Measurements from ENCODE around the gene DPP4. TPM values are rescaled to one million over a fixed set of nuclear protein-coding genes. Genes with fewer than 3 reads are reported as not detected.

DPP4 gene
- total and polyA plus RNA-seq, 3 donors from 2014 or later: 1.2 to 6.3 (median 1.7) TPM

GRCh38 chr2:162028511-162028910, 45.5 kb downstream of the DPP4 start:
- intact Hi-C loops (cut with DNase I; ENCODE audit: low total_unique reads): no loop called here
- TF ChIP-seq CTCF (IDR thresholded peaks at IDR 0.05) (no peak), POLR2A (IDR thresholded peaks at IDR 0.05) (no peak)
- Histone ChIP-seq H3K4me3 (no peak overlapping the region), H3K9me3 (no peaks in the 10 kb centered on the region), H3K4me1 (no peaks in the 10 kb centered on the region), H3K27ac (no peak overlapping the region), H3K27me3 (no peaks in the 10 kb centered on the region), H3K36me3 (ENCODE audit: low read depth, missing control alignments) (no peaks in the 10 kb centered on the region)
- WGBS, 2 donors: 86 to 95% methylated on average over 4 of the region's 4 CpGs
- DNase-seq: no peak

GRCh38 chr2:162025121-162025911, 48.7 kb downstream of the DPP4 start:
- H3K4me3 ChIP-seq: no peak overlapping the region
- TF ChIP-seq POLR2A (IDR thresholded peaks at IDR 0.05) (no peak), CTCF (IDR thresholded peaks at IDR 0.05) (no peak)
- H3K9me3 ChIP-seq: no peaks in the 10 kb centered on the region
- WGBS, 2 donors: 71 to 80% methylated on average over 6 of the region's 6 CpGs
- no peaks in the 10 kb centered on the region for H3K27me3 ChIP-seq
- H3K36me3 ChIP-seq (ENCODE audit: low read depth, missing control alignments): no peaks in the 10 kb centered on the region
- DNase-seq: no peak
- H3K4me1 ChIP-seq: no peaks in the 10 kb centered on the region
- intact Hi-C loops (cut with DNase I; ENCODE audit: low total_unique reads): no loop called here
- no peak overlapping the region for H3K27ac ChIP-seq

- 86 to 90% methylated on average over 3 of the region's 3 CpGs for WGBS, 2 donors
Measured at GRCh38 chr2:162022290-162022945, 51.6 kb downstream of the DPP4 start.

GRCh38 chr2:162021516-162022058, 52.4 kb downstream of the DPP4 start:
- Histone ChIP-seq H3K36me3 (ENCODE audit: low read depth, missing control alignments) (no peaks in the 10 kb centered on the region), H3K9me3 (no peaks in the 10 kb centered on the region), H3K27ac (no peak overlapping the region), H3K4me1 (no peaks in the 10 kb centered on the region), H3K4me3 (no peak overlapping the region), H3K27me3 (no peaks in the 10 kb centered on the region)
- WGBS, 2 donors: 82 to 86% methylated on average over 7 of the region's 7 CpGs
- DNase-seq: no peak
- no peak for TF ChIP-seq POLR2A (IDR thresholded peaks at IDR 0.05)
- TF ChIP-seq CTCF (IDR thresholded peaks at IDR 0.05): no peak
- intact Hi-C loops (cut with DNase I; ENCODE audit: low total_unique reads): no loop called here

More at GRCh38 chr2:162022290-162022945, 51.6 kb downstream of the DPP4 start:
- H3K4me1 ChIP-seq: no peaks in the 10 kb centered on the region
- no peaks in the 10 kb centered on the region for H3K27me3 ChIP-seq
- no peak for DNase-seq
- H3K9me3 ChIP-seq: no peaks in the 10 kb centered on the region
- H3K27ac ChIP-seq: no peak overlapping the region
- H3K4me3 ChIP-seq: no peak overlapping the region
- no peaks in the 10 kb centered on the region for H3K36me3 ChIP-seq (ENCODE audit: low read depth, missing control alignments)
- no peak for TF ChIP-seq CTCF (IDR thresholded peaks at IDR 0.05)
- TF ChIP-seq POLR2A (IDR thresholded peaks at IDR 0.05): no peak
- intact Hi-C loops (cut with DNase I; ENCODE audit: low total_unique reads): no loop called here
